CD14-positive monocyte (primary cell): Measurements from ENCODE around the gene EPHA4. TPM values are rescaled to one million over a fixed set of nuclear protein-coding genes. Genes with fewer than 3 reads are reported as not detected.

Experiments
- DNase-seq, 3 donors: peaks; one replicate each; pipeline ENCODE4 v3.0.0-alpha.2; 2011 to 2022
- H2AFZ ChIP-seq: 2 replicates; pipeline ENCODE4 v1.6.0; 2012; ENCODE audit warnings: mild to moderate bottlenecking, low read depth, low read length, inconsistent platforms; ENCODE audit not compliant: insufficient read depth, poor library complexity, severe bottlenecking
- H3K27ac ChIP-seq, 2 donors: 1 replicate in 1 of 2; 2 replicates in 1 of 2; pipeline ENCODE4 v1.5.1; 2012 to 2013; ENCODE audit warnings: low read length in 2 of 2, control low read depth in 1 of 2, inconsistent platforms in 1 of 2, low read depth in 1 of 2, mild to moderate bottlenecking in 1 of 2
- H3K27me3 ChIP-seq, 2 donors: one replicate each; pipeline versions ENCODE4 v1.6.0 to v1.6.1; 2011 to 2013; ENCODE audit warnings: low read length in 2 of 2; ENCODE audit not compliant: control insufficient read depth in 2 of 2, insufficient read depth in 2 of 2
- H3K36me3 ChIP-seq, 2 donors: replicated peaks in 1 of 2; 1 replicate in 1 of 2; 2 replicates in 1 of 2; pipeline versions ENCODE4 v1.5.1 to v1.6.1; 2012 to 2013; ENCODE audit warnings: low read length in 2 of 2, control low read depth in 1 of 2, inconsistent platforms in 1 of 2, mild to moderate bottlenecking in 1 of 2; ENCODE audit not compliant: insufficient read depth in 2 of 2, control insufficient read depth in 1 of 2
- H3K4me1 ChIP-seq, 2 donors: 1 replicate in 1 of 2; 2 replicates in 1 of 2; pipeline versions ENCODE4 v1.5.1 to v1.6.1; 2012 to 2013; ENCODE audit warnings: low read length in 2 of 2, control low read depth in 1 of 2, inconsistent platforms in 1 of 2, mild to moderate bottlenecking in 1 of 2, moderate library complexity in 1 of 2; ENCODE audit not compliant: insufficient read depth in 2 of 2, control insufficient read depth in 1 of 2
- H3K4me2 ChIP-seq: replicated peaks from 2 replicates; pipeline ENCODE3; 2012; ENCODE audit warnings: low read length, moderate library complexity, mild to moderate bottlenecking; ENCODE audit not compliant: poor library complexity, severe bottlenecking; ENCODE audit errors: extremely low read depth
- H3K4me3 ChIP-seq, 3 experiments: fragments of 200-600 bp in 1 of 3; sonication (generic) in 1 of 3; replicated peaks in 1 of 3; 1 replicate in 2 of 3; 2 replicates in 1 of 3; pipeline ENCODE4 v1.5.1; 2011 to 2013; ENCODE audit warnings: low read length in 3 of 3, mild to moderate bottlenecking in 3 of 3, control low read depth in 2 of 3, low read depth in 2 of 3, inconsistent platforms in 1 of 3, moderate library complexity in 1 of 3
- H3K79me2 ChIP-seq: 2 replicates; pipeline ENCODE4 v1.6.0; 2012; ENCODE audit warnings: mild to moderate bottlenecking, control low read depth, inconsistent platforms, low read length, moderate library complexity; ENCODE audit not compliant: insufficient read depth
- H3K9ac ChIP-seq: 2 replicates; pipeline ENCODE4 v1.6.0; 2017; ENCODE audit warnings: low read length, mild to moderate bottlenecking; ENCODE audit not compliant: insufficient read depth, poor library complexity, severe bottlenecking
- H3K9me3 ChIP-seq, 2 donors: replicated peaks in 1 of 2; 1 replicate in 1 of 2; 2 replicates in 1 of 2; pipeline versions ENCODE4 v1.5.1 to v1.6.1; 2012 to 2013; ENCODE audit warnings: low read length in 2 of 2, control low read depth in 1 of 2; ENCODE audit not compliant: control insufficient read depth in 1 of 2, insufficient read depth in 1 of 2
- H4K20me1 ChIP-seq: 2 replicates; pipeline ENCODE4 v1.6.0; 2012; ENCODE audit warnings: mild to moderate bottlenecking, low read length, control low read depth, moderate library complexity; ENCODE audit not compliant: insufficient read depth
- H3K27ac Mint-ChIP-seq, 7 donors: one replicate each; pipeline ENCODE4 v1.8.0; 2020; ENCODE audit warnings: mild to moderate bottlenecking in 7 of 7, mixed read lengths in 7 of 7, moderate library complexity in 6 of 7, inconsistent platforms in 2 of 7
- H3K27me3 Mint-ChIP-seq, 3 donors: one replicate each; pipeline ENCODE4 v1.8.0; 2021 to 2022; ENCODE audit warnings: low read depth in 3 of 3, mild to moderate bottlenecking in 3 of 3, mixed read lengths in 3 of 3, moderate library complexity in 3 of 3, inconsistent platforms in 1 of 3
- H3K36me3 Mint-ChIP-seq, 2 donors: one replicate each; pipeline ENCODE4 v1.8.0; 2020; ENCODE audit warnings: mixed read lengths in 2 of 2, inconsistent platforms in 1 of 2, mild to moderate bottlenecking in 1 of 2
- H3K4me1 Mint-ChIP-seq: one replicate; pipeline ENCODE4 v1.8.0; 2020; ENCODE audit warnings: mild to moderate bottlenecking, mixed read lengths
- H3K4me3 Mint-ChIP-seq, 2 donors: one replicate each; pipeline ENCODE4 v1.8.0; 2020; ENCODE audit warnings: mild to moderate bottlenecking in 2 of 2, mixed read lengths in 2 of 2, moderate library complexity in 1 of 2
- H3K9me3 Mint-ChIP-seq, 7 donors: one replicate each; pipeline ENCODE4 v1.8.0; 2020 to 2022; ENCODE audit warnings: mixed read lengths in 7 of 7, mild to moderate bottlenecking in 6 of 7, moderate library complexity in 6 of 7, inconsistent platforms in 2 of 7
- WGBS: methylation state at CpG from one replicate; pipeline ENCODE4 v1.1.5; 2013; ENCODE audit warnings: missing lambda C conversion rate; ENCODE audit not compliant: insufficient coverage; 5-methylcytosine and 5-hydroxymethylcytosine counted together
- intact Hi-C, 2 donors: fragments of 100-400 bp; cut with micrococcal nuclease; formaldehyde crosslinking; loops; one replicate each; pipeline versions ENCODE4 v1.15.0 to v1.15.1; 2023
- polyA plus RNA-seq, 3 donors: library from polyadenylated mRNA; depleted of rRNA in 1 of 3; unstranded in 2 of 3; stranded (reverse) in 1 of 3; fragments of 300-500 nt in 2 of 3; fragments of >200 nt in 1 of 3; fragmentation: Illumina TruSeq in 2 of 3; gene quantifications; 1 replicate in 2 of 3; 2 replicates in 1 of 3; pipeline ENCODE4 v1.2.3, GENCODE V29; 2012 to 2021
- TF ChIP-seq, protein P1 (sequence below): fragments of 200-600 bp; IDR thresholded peaks from one replicate; pipeline ENCODE4 v1.8.0; 2022; ENCODE audit warnings: antibody characterized with exemption, mild to moderate bottlenecking

The EPHA4 gene
- polyA plus RNA-seq, 3 donors = 0.15 to 0.31 TPM; not detected in 1

DNA sequence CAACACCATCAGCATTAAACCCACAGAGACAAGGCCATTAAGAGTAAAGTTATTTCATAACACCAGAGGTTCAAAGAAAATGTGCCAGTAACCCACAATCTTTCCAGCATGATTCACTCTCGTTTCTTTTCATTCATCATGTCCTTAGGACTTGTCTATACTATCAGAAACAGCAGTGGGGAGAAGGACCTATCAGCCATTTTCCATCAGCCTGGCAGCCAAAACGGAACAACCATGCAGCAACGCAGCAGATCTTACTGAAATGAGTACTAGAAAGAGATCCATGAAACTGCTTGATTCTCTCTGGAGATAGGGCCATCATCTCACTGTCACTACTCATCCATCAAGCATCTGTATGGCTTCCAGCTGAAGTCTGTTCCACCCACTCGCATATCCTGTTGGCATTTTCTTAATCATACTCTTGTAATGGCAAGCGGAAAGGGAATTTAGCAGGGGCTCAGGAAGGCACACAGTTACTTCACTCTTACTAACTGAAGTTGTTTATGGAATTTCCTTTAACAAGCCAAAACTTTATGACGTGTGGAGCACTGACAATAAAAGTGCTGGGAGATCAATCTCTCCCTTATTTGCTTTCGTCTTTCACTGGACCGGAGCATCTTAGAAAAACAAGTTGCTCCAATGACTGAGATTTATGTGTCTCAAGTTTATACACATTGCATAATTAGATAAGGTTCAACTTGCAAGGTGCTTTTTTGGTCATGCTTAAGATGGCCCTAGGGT, 69.7 kb downstream of the EPHA4 start:
- Mint-ChIP-seq H3K36me3 (no peaks in the 10 kb centered on the region), H3K27me3 (peaks cover 0 to 3% (median 0%) of the 10 kb centered on the region in 3 donors), H3K27ac (no peak overlapping the region), H3K9me3 (peaks cover 0 to 2% (median 0%) of the 10 kb centered on the region in 7 donors), H3K4me3 (no peak overlapping the region), H3K4me1 (no peaks in the 10 kb centered on the region)
- TF ChIP-seq, protein P1, sequence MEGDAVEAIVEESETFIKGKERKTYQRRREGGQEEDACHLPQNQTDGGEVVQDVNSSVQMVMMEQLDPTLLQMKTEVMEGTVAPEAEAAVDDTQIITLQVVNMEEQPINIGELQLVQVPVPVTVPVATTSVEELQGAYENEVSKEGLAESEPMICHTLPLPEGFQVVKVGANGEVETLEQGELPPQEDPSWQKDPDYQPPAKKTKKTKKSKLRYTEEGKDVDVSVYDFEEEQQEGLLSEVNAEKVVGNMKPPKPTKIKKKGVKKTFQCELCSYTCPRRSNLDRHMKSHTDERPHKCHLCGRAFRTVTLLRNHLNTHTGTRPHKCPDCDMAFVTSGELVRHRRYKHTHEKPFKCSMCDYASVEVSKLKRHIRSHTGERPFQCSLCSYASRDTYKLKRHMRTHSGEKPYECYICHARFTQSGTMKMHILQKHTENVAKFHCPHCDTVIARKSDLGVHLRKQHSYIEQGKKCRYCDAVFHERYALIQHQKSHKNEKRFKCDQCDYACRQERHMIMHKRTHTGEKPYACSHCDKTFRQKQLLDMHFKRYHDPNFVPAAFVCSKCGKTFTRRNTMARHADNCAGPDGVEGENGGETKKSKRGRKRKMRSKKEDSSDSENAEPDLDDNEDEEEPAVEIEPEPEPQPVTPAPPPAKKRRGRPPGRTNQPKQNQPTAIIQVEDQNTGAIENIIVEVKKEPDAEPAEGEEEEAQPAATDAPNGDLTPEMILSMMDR = no peak
- Histone ChIP-seq H3K79me2 (no peaks in the 10 kb centered on the region), H3K9ac (no peak overlapping the region), H2AFZ (no peak overlapping the region), H3K27me3 (no peaks in the 10 kb centered on the region), H3K27ac (no peak overlapping the region), H3K9me3 (no peaks in the 10 kb centered on the region), H3K36me3 (no peaks in the 10 kb centered on the region), H3K4me3 (no peak overlapping the region), H3K4me2 (no peak overlapping the region), H4K20me1 (no peaks in the 10 kb centered on the region), H3K4me1 (no peaks in the 10 kb centered on the region)
- 80% methylated on average over 2 of the region's 8 CpGs for WGBS
- intact Hi-C loops = no loop called here
- no peak for DNase-seq

DNA sequence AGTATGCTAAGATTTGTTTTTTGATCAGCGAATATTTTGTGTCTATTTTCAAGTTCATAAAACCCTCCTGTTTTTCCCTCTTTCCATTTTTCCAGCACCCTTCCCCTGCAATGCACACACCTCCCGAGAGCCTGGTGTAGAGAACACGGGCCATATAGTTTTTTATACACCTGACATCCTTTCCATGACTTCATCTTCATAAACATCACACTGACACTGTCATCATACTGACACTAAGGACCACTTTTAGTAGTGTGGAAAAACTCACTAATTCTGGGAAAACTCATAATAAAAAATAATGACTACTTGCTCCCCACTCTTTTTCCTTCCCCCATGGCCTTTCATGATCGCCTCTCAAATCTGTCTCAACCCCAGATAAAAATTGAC, 70.2 kb downstream of the EPHA4 start:
- no peaks in the 10 kb centered on the region for H3K36me3 ChIP-seq
- Mint-ChIP-seq H3K27ac (no peak overlapping the region), H3K9me3 (peaks cover 0 to 2% (median 0%) of the 10 kb centered on the region in 7 donors), H3K36me3 (no peaks in the 10 kb centered on the region), H3K27me3 (peaks cover 0 to 3% (median 0%) of the 10 kb centered on the region in 3 donors), H3K4me3 (no peak overlapping the region), H3K4me1 (no peaks in the 10 kb centered on the region)
- H4K20me1 ChIP-seq = no peaks in the 10 kb centered on the region
- H3K9me3 ChIP-seq = no peaks in the 10 kb centered on the region
- intact Hi-C loops = no loop called here
- H2AFZ ChIP-seq = no peak overlapping the region
- H3K9ac ChIP-seq = no peak overlapping the region
- H3K4me1 ChIP-seq = no peaks in the 10 kb centered on the region
- WGBS = 75% methylated on average over 1 of the region's 4 CpGs
- no peak overlapping the region for H3K4me3 ChIP-seq
- H3K27me3 ChIP-seq = no peaks in the 10 kb centered on the region
- DNase-seq = no peak
- no peak overlapping the region for H3K4me2 ChIP-seq
- TF ChIP-seq, protein P1 = no peak
- no peak overlapping the region for H3K27ac ChIP-seq
- H3K79me2 ChIP-seq = no peaks in the 10 kb centered on the region
